ENCODE measurements around the gene RAB28.

- no peak for TF ChIP-seq CTCF (IDR thresholded peaks at IDR 0.05)
- no peak for TF ChIP-seq EP300 (IDR thresholded peaks at IDR 0.05)
- TF ChIP-seq POLR2AphosphoS5 (IDR thresholded peaks at IDR 0.05) = no peak
Measured at GRCh38 chr4:13531625-13531998, 47.5 kb upstream of the RAB28 start.
